Left cardiac atrium (tissue), 4 donors: ENCODE measurements around the gene AADACL4. TPM values are rescaled to one million over a fixed set of nuclear protein-coding genes. Genes with fewer than 3 reads are reported as not detected.
A peak's percentile ranks its signal among the peaks of the same experiment; 100 is the strongest.

ENCODE experiments used
- ATAC-seq, 2 donors: fragments of 200-7000 bp; cut with Tn5 transposase; one replicate each; pipeline ENCODE4 v1.9.1; 2020; ENCODE audit warnings: mild to moderate bottlenecking in 2 of 2, moderate library complexity in 2 of 2
- DNase-seq: peaks from one replicate; pipeline ENCODE4 v3.0.0-alpha.2; 2020
- intact Hi-C, 2 donors: fragments of 100-400 bp; cut with DNase I; formaldehyde crosslinking; loops; one replicate each; pipeline versions ENCODE4 v1.14.1 to v1.15.1; 2022 to 2023
- long read RNA-seq: library from polyadenylated mRNA; unstranded; transcript quantifications from one replicate; pipeline ENCODE4 v2.0.0, GENCODE V29; 2021
- total RNA-seq, 2 donors: library from RNA; stranded (reverse); fragmentation: NEBNext Ultra II Directional; extraction: Animal tissue kit (Norgen Biotek cat#: 25700); gene quantifications; one replicate each; pipeline ENCODE4 v1.2.1, GENCODE V29; 2021
- donor health status: DM: no; HTN: yes; CAD: no.
- donor health status: DM: no; HTN: yes; CAD: no; lungs with severe emphysema.
- donor health status: DM: yes; HTN: yes; CAD: no.
- donor health status: Dilated cardiomyopathy.

The AADACL4 gene
- not detected for total RNA-seq
- long read RNA-seq = 0 reads

DNA sequence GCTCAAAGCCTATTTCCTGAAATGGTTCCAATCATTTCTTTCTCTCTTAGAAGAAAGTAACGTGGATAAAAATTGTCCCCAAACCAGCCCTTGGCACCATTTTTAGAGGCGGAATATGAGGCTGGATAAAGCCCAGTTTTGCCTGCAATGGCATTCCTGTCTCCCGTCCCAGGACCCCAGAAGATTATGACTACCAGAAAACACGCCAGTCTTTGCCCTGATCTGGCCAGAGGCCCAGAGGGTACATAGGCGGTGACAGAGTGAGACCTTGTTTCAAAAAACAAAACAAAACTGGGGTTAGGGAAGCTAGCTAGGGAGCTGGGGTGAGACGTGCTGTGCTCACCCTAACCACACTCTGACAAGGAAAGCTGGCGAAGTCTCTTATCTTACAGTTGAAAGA is at the start of gene AADACL4:
AADACL4 (plus strand) TSS at position 301 of the 400 bp plus-strand sequence. CDS start 462 bp downstream, outside the sequence.
- no peak for ATAC-seq
- intact Hi-C loops = no loop called here
- no peak for DNase-seq

DNA sequence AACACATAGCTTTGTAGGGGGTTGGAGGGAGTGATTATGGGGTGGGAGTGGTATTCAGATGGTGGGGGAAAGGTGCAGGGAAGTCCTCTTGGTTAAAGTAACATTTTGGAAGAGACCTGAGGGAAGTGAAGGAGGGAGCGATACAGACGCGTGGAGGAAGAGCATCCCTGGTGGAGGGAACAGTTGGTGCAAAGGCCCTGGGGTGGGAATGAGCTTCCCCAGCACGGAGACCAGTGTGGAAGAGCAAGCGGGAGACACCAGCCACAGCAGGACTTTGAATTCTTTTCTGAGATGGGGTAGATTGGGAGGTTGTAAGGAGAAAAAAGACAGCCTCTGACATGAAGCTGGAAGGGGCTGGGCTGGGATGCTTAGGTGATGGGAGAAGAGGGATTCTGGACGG is 49.4 kb upstream of the AADACL4 start:
- ATAC-seq (no peak), DNase-seq (no peak)
- intact Hi-C loops = no loop called here

DNA sequence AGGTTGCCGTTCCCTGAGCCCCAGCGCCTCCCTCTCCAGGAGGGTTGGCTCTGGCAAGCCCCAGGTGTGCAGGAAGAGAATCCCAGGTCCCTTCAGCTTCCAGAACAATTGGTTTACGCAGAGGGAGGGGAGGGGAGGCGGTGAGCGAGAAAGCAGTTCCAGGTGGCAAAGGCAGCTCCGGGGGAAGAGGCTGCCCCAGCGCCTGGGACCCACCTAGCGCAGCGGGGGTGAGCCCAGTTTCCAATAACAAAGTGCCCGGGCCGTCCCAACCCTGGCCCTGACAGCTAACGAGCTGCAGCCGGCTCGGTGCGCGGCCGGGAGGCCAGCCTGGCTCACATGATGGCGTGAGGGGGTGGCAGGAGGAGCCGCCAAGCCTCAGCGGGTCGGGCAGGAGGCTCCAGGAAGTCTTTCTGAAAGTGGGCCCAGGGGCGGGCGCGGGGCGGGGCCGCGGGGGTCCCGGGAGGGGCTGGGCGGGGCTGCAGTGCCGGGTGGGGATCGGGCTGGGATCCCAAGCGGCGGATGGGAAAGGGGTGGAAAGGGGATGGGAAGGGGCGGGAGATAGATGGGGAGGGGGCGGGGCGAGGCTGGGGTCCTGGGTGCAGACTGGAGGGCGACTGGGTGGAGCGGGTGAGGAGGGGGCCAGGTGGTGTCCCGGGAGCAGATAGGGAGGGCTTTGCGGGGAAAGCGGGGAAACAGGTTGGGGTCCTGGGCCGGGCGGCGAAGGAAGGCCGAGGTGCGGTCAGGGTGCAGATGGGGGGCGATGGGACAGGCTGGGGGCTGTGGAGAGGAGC is 48.7 kb upstream of the AADACL4 start:
- intact Hi-C loops = loop anchor here in 1 of 2 donors (5.0 kb wide), 1 partner anchor 133 kb away; no protein-coding TSS in a partner anchor
- peak; percentile 46 to 53 for ATAC-seq

DNA sequence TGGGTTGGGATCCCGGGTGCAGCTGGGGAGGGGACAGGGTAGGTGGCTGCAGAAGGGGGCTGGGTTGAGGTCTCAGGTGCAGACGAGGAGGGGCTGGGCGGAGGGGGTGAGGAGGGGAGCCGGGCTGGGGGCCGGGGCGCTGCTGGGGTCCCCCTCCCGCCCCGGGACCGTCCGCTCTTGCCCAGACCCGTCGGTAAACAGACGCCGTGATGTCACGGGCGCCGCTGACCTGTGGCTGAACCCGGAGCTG is 48.2 kb upstream of the AADACL4 start:
- DNase-seq = no peak
- intact Hi-C loops = loop anchor here in 1 of 2 donors (2.0 to 5.0 kb wide), 2 partner anchors 21 to 133 kb away; no protein-coding TSS in a partner anchor
- no peak for ATAC-seq

More for the DNA sequence above, 48.7 kb upstream of the AADACL4 start:
- DNase-seq = peak; percentile 80

DNA sequence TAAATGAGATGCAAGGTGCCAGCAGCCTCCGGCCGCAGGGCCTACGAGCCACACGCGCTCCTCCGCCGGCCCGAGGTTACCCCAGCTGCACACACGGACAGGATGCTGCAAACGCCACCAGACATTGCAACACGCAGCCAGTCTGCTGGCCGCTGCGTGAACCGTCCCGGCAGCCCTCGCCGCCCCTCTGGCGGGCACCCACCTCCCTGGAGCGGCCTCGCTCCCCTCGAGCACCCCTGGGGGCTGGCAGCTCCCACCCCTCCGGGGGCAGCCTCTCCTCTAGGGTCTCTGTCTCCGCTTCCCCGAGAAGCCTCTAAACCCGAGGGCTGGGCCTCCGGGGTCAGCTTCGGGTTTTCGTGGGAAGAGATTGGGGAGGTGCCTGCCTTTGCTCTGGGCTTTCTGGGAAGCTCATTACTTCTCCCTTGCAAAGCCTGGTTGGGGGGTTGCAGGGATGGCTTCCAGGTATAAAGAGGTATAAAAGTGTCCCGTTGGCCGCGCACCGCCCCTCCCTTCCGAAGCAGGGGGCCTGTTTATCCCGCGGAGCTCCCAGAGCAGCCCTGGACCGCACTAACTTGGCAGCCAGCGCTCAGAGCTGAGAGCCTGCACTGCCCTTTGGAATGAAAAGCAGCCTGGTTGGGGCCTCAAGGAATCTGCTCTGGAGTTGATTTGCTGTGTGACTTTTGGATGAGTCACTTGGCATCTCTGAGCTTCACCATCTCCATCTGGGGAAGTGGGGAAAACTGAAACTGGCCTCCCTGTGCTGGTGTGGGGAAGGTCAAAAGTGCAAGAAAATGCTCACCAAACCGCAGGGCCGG is 47.7 kb upstream of the AADACL4 start:
- intact Hi-C loops = loop anchor here in 1 of 2 donors (2.0 to 5.0 kb wide), 2 partner anchors 21 to 134 kb away; no protein-coding TSS in a partner anchor
- DNase-seq (peak; percentile 94), ATAC-seq (peak; percentile 77 to 86)

DNA sequence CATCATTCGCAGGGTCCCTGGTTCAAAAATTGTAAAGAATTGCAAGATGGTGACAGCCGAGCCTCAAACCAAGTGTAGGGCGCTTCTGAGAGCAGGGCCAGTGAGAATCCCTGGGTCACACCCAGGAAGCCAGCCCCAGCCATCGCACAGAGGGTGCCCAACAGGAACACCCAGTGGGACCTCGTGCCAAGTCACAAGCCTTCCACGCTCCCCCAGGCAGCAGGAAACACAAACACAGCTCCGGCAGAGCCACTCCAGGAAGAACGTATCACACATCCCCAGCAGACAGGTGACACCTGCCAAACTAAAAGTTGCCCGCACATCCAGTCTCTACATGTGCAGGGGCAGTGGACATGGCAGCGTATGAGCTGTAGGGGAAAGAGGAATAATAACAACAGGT is 46.1 kb upstream of the AADACL4 start:
- no peak for ATAC-seq
- peak; percentile 76 for DNase-seq
- intact Hi-C loops = loop anchor here in 1 of 2 donors (2.0 to 5.0 kb wide), 2 partner anchors 19 to 135 kb away; no protein-coding TSS in a partner anchor

DNA sequence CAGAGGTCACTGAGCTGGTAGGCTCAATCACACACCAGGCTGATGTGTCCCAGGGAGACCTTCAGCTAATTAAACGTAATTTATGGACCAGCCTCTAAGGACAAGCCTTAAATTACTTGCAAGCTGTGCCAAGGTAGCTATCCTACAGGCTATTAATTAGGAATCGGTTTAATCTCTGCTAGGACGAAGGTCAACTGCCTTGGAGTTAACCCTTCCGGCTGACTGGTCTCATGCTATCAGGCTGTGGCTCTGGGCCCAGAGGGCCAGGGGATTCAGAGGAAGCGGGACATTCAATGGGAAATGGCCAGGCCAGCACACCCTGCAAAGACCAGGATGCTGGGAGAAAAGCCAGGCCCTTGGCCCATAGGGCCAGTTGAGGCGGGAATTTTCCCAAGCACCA is 44.9 kb upstream of the AADACL4 start:
- no peak for ATAC-seq
- no peak for DNase-seq
- intact Hi-C loops = loop anchor here in 1 of 2 donors (5.0 kb wide), 1 partner anchor 137 kb away; no protein-coding TSS in a partner anchor

DNA sequence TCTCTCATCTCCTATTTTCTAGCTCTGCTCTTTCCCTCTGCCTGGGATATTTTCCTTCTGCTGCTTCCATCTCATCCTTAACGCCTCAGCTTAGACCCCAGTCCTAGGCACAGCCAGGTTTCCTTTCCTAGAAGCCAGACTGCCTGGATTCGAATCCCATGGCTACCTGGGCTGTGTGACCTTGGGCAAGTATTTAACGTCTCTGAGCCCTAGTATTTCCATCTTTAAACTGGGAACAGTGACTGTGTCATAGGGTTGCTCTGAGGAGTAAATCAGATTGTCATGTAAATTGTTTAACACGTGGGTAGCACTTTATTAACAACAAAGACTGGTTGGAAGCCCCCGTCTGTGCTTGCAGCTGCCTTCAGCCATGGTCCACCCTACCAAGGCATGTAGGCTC is 44.2 kb upstream of the AADACL4 start:
- DNase-seq (no peak), ATAC-seq (no peak)
- intact Hi-C loops = loop anchor here in 1 of 2 donors (5.0 kb wide), 1 partner anchor 137 kb away; no protein-coding TSS in a partner anchor

DNA sequence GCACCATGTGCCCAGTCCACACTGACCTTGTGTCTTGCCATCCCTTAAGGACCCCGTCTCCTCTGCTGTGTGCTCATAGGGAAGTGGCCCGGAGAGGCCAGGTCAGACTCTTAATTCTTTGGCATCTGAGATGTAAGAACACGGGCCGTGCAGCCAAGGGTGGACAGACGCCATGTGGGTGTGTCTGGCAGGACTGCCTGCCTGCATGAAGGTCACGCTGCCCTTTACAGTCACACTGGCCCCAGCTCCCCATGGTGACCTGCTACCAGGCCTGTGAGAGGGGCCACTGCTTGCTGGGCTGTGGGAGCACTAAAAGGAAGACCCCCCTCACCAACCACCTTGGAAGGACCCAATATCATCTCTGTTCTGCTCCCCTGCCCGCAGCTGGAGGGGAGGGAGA is 43.5 kb upstream of the AADACL4 start:
- intact Hi-C loops = no loop called here
- ATAC-seq (peak; percentile 7 to 39), DNase-seq (peak; percentile 83)

DNA sequence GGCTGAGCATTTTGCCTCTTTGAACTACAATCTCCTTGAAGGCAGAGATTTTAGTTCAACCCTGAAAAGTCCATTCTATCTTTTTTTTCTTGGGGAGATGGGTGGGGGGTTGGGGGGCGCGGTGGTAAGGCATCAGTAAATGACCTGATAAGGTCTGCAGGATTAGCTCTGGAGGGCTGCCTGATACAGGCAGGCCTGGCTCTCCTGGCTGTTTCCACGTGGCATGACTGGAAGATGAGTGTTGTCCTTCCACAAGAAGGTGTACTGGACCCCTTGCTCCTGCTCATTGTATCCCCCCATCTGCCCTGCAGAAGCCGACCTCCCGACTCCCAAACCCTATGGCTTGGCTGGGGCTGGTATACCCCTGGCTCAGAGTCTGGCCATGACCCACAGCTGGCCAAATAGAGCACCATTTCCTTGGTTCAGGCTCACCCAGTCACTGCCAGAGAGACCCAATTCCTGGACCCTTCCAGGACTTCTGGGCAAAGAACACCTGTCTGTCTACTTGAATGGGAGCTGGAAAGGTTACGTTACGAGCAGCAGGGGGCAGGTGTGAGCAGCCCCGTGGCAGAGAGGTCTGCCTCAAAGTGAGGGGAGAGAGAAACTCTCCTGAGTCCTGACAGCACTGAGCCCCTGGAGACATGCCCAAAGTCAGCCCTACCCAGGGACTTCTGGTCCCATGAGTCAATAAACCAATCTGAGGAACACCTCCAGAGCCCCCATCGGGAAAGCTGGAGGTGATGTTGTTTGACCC is 42.8 kb upstream of the AADACL4 start:
- DNase-seq = no peak
- intact Hi-C loops = no loop called here
- no peak for ATAC-seq

DNA sequence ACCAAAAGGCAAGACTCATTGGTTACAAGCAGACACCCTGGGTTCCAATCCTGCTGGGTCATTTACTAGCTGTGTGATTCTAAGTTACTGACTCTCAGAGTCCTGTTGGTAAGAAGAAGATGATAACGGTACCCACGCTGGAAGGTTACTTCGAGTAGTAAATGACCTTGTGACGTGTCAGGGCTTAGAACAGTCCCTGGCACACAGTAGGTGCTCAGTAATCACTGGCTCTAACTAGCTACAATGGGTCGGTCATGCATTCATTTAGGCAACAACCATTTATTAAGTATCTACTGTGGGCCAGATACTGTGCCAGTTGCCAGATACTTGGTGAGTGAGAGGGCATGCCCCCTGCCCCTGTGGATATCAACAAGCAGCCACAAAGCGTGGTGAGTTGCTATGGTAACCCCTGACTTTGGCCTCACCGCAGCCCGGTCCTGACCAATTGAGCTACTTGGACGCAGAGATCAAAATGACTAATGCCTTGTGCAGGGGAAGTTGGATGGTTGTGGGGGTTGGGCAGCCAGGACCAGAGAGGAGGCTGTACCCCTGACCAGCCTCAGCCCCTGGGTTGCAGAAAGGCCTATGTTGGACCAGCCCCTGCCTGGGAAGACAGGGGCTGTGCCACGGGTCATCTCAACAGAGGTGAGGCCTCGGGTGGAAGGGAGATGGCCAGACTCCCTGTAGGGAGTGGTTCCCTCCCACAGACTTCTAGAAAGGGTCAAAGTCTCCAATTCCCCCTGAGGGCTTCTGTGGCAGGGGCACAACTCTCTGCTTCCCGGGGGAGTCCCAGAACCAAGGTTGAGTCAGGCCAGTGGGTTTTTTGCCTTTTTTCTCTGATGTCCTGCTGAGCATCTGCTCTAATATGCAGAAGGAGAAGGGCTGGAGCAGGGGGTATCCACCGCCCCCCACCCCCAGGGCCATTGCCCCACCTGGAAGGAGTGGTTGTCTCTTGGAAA is 41.9 kb upstream of the AADACL4 start:
- DNase-seq = peak; percentile 69
- ATAC-seq = peak in 1 of 2 donors; percentile 51
- intact Hi-C loops = no loop called here

DNA sequence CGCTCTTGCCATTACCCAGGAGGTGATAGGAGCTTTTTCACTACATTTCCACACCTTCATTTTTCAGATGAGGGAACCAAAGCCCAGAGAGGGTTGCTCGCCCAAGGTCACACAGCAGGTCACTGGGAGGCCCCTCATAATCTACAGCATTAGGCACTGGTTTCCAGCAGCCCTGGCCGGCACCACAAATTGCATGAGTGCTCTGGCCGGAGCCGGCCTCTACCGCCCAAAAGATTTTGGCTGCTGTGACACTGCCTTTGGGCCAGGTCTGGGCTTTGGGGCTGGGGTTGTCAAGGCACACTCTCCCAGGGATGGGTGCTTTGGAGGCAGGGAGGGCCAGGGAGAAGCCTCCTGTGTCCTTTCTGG is 41.2 kb upstream of the AADACL4 start:
- intact Hi-C loops = no loop called here
- DNase-seq = no peak

DNA sequence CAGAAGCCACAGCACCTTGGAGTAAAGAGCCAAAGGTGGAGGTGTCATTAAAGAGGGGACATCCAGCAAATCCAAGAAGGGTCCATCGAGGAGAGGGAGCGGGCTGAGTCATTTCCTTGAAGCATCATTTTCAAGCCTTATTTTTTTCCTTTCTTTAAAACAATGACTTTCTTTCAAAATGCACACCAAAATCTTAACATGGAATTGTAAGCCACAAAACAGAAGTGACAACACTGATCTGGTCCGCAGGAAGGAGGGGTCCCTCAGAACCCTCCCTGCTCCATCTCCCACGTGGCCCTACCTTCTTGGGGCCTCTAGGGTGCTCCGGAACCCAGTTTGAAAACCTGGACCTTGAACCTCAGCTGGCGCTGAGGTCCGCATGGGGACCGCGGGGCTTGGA is 40.7 kb upstream of the AADACL4 start:
- intact Hi-C loops = no loop called here
- DNase-seq (no peak), ATAC-seq (no peak)

More for the DNA sequence above, 41.2 kb upstream of the AADACL4 start:
- no peak for ATAC-seq

DNA sequence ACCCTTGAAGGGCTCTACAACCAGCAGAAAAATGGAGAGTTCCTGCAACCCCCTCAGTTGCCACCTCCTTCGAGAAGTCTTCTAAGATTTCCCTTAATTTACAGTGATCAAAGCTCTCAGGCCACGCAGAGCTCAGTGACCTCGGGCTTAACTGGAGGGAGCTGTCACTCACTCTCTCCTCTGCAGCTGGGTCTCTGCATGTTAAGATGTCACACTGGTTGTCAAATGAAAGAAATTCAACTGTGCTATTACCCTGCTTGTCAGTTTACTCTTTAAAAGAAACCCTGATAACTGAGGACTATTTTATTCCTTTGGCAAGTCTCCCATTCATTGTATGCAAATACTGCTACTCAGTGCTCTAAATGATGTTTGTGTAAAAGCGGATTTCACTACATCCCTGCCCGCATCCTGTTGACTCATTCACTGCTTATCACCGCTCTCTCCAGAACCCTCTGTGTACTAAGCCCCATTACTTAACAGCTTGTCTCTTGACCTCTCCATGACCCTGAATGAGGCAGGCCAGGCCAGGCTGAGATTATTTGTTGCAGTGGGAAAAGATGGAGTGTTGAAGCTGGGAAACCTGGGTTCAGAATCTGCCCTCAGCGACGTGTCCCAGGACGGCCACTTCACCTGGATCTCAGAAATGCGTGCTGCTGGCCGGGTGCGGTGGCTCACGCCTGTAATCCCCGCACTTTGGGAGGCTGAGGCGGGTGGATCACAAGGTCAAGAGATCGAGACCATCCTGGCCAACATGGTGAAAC is 39.6 kb upstream of the AADACL4 start:
- intact Hi-C loops = no loop called here
- DNase-seq (peak; percentile 76), ATAC-seq (peak; percentile 80 to 95)

DNA sequence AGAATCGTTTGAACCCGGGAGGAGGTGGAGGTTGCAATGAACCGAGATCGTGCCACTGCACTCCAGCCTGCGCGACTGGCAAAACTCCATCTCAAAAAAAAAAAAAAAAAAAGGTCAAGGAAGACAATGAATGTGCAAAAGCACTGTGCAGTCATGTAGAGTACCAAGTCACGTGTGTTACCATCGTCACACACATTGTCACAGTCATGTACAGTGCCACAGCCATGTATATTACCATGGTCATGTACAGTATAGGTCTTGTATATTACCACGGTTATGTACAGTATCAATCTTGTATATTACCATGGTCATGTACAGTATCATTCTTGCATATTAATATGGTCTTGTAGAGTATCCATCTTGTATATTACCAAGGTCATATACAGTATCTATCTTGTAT is 38.9 kb upstream of the AADACL4 start:
- DNase-seq (no peak), ATAC-seq (no peak)
- intact Hi-C loops = no loop called here

DNA sequence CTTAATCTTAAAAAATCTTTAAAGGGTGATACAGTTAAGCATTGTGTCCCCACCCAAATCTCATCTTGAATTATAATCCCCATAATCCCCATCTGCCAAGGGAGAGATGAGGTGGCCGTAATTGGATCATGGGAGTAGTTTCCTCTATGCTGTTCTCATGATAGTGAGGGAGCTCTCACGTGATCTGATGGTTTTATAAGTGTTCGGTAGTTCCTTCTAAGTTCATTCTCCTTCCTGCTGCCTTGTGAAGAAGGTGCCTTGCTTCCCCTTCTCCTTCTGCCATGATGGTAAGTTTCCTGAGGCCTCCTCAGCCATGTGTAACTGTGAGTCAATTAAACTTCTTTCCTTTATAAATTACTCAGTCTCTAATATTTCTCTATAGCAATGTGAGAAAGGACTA is 36.6 kb upstream of the AADACL4 start:
- DNase-seq = no peak
- intact Hi-C loops = no loop called here
- no peak for ATAC-seq

DNA sequence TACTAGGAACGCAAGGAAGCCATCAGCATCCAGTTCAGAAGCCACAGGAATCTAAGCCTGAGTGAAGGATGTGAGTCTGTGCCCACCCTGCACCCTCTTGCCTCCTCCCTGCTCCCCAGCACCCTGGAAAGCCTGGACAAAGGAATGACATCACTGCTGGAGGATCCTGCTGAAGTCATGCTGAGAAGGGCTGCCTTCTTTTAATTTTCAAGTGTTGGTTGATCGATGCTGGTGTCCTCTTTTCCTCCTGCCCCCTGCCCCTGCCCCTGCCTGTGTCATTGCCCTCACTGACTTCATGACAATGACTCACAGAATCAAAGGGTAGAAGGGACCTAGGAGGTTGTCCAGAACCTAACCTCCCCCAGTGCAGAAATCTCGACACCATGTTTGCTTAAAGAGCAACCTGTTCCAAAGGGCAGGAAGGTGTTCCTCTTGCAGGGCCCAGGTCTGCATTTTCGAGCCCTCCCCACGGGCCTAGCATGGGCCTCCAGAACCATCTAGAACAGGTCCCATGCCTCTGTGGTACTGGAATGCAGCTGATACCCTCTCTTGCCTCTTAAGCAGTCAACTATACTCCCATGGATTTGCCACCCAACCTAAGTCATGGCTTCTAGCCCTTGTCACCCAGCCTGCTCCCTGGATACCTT is 35.5 kb upstream of the AADACL4 start:
- ATAC-seq = no peak
- intact Hi-C loops = no loop called here
- no peak for DNase-seq
